ENCODE results near the gene DLG3.

Gene DLG3

GRCh38 chrX:70456256-70456655, 11.6 kb downstream of the DLG3 start:
- Histone ChIP-seq H3K4me3 (peak overlapping the region; percentile 83), H3K36me3 (ENCODE audit: insufficient read depth, low read length) (peaks cover 8% of the 10 kb centered on the region; the same call in 1 of the 2 replicates), H3K9ac (ENCODE audit: insufficient read length) (peak overlapping the region; percentile 83), H3K27ac (no peak overlapping the region), H3K9me3 (ENCODE audit: low read depth, low read length) (no peaks in the 10 kb centered on the region)
- no peak for DNase-seq (ENCODE audit: low read depth, low spot score)
- TF ChIP-seq FOXP2 (optimal IDR thresholded peaks at IDR 0.05; ENCODE audit: control extremely low read depth, extremely low read length, insufficient read depth) = no peak
- TF ChIP-seq EZH2 (IDR thresholded peaks at IDR 0.05) = no peak
- no peak for TF ChIP-seq POLR2AphosphoS5 (IDR thresholded peaks at IDR 0.05; ENCODE audit: borderline replicate concordance, low read depth, low read length)

- Histone ChIP-seq H3K9me3 (ENCODE audit: low read depth, low read length) (no peaks in the 10 kb centered on the region), H3K9ac (ENCODE audit: insufficient read length) (no peak overlapping the region), H3K36me3 (ENCODE audit: insufficient read depth, low read length) (peaks cover 8% of the 10 kb centered on the region; the same call in 1 of the 2 replicates), H3K27ac (no peak overlapping the region), H3K4me3 (no peak overlapping the region)
- DNase-seq (ENCODE audit: low read depth, low spot score) = no peak
- TF ChIP-seq POLR2AphosphoS5 (IDR thresholded peaks at IDR 0.05; ENCODE audit: borderline replicate concordance, low read depth, low read length) = no peak
- no peak for TF ChIP-seq FOXP2 (optimal IDR thresholded peaks at IDR 0.05; ENCODE audit: control extremely low read depth, extremely low read length, insufficient read depth)
- TF ChIP-seq EZH2 (IDR thresholded peaks at IDR 0.05) = no peak
Measured at GRCh38 chrX:70461026-70461425, 16.4 kb downstream of the DLG3 start.

- H3K4me3 ChIP-seq = no peak overlapping the region
- H3K9me3 ChIP-seq (ENCODE audit: low read depth, low read length) = no peaks in the 10 kb centered on the region
- DNase-seq (ENCODE audit: low read depth, low spot score) = no peak
- H3K27ac ChIP-seq = no peak overlapping the region
- H3K9ac ChIP-seq (ENCODE audit: insufficient read length) = no peak overlapping the region
- TF ChIP-seq POLR2AphosphoS5 (IDR thresholded peaks at IDR 0.05; ENCODE audit: borderline replicate concordance, low read depth, low read length) = no peak
- TF ChIP-seq EZH2 (IDR thresholded peaks at IDR 0.05) = no peak
- no peak for TF ChIP-seq FOXP2 (optimal IDR thresholded peaks at IDR 0.05; ENCODE audit: control extremely low read depth, extremely low read length, insufficient read depth)
- H3K36me3 ChIP-seq (ENCODE audit: insufficient read depth, low read length) = peaks cover 8% of the 10 kb centered on the region; the same call in 1 of the 2 replicates
Measured at GRCh38 chrX:70464051-70464450, 19.4 kb downstream of the DLG3 start.

- H3K9me3 ChIP-seq (ENCODE audit: low read depth, low read length) = no peaks in the 10 kb centered on the region
- no peak overlapping the region for H3K9ac ChIP-seq (ENCODE audit: insufficient read length)
- no peak overlapping the region for H3K4me3 ChIP-seq
- TF ChIP-seq EZH2 (IDR thresholded peaks at IDR 0.05) = no peak
- no peak for TF ChIP-seq POLR2AphosphoS5 (IDR thresholded peaks at IDR 0.05; ENCODE audit: borderline replicate concordance, low read depth, low read length)
- TF ChIP-seq FOXP2 (optimal IDR thresholded peaks at IDR 0.05; ENCODE audit: control extremely low read depth, extremely low read length, insufficient read depth) = no peak
- no peak overlapping the region for H3K27ac ChIP-seq
- DNase-seq (ENCODE audit: low read depth, low spot score) = no peak
- no peaks in the 10 kb centered on the region for H3K36me3 ChIP-seq (ENCODE audit: insufficient read depth, low read length)
Measured at GRCh38 chrX:70466968-70467367, 22.3 kb downstream of the DLG3 start.

- H3K27ac ChIP-seq = no peak overlapping the region
- TF ChIP-seq EZH2 (IDR thresholded peaks at IDR 0.05) = no peak
- TF ChIP-seq FOXP2 (optimal IDR thresholded peaks at IDR 0.05; ENCODE audit: control extremely low read depth, extremely low read length, insufficient read depth) = no peak
- TF ChIP-seq POLR2AphosphoS5 (IDR thresholded peaks at IDR 0.05; ENCODE audit: borderline replicate concordance, low read depth, low read length) = no peak
- no peak overlapping the region for H3K9ac ChIP-seq (ENCODE audit: insufficient read length)
- H3K4me3 ChIP-seq = no peak overlapping the region
- H3K9me3 ChIP-seq (ENCODE audit: low read depth, low read length) = no peaks in the 10 kb centered on the region
- H3K36me3 ChIP-seq (ENCODE audit: insufficient read depth, low read length) = no peaks in the 10 kb centered on the region
- no peak for DNase-seq (ENCODE audit: low read depth, low spot score)
Measured at GRCh38 chrX:70468709-70469108, 24.1 kb downstream of the DLG3 start.

- no peaks in the 10 kb centered on the region for H3K36me3 ChIP-seq (ENCODE audit: insufficient read depth, low read length)
- DNase-seq (ENCODE audit: low read depth, low spot score) = no peak
- no peak overlapping the region for H3K27ac ChIP-seq
- H3K4me3 ChIP-seq = no peak overlapping the region
- no peak overlapping the region for H3K9ac ChIP-seq (ENCODE audit: insufficient read length)
- H3K9me3 ChIP-seq (ENCODE audit: low read depth, low read length) = no peaks in the 10 kb centered on the region
- TF ChIP-seq FOXP2 (optimal IDR thresholded peaks at IDR 0.05; ENCODE audit: control extremely low read depth, extremely low read length, insufficient read depth) = no peak
- TF ChIP-seq EZH2 (IDR thresholded peaks at IDR 0.05) = no peak
- TF ChIP-seq POLR2AphosphoS5 (IDR thresholded peaks at IDR 0.05; ENCODE audit: borderline replicate concordance, low read depth, low read length) = no peak
Measured at GRCh38 chrX:70470850-70471289, 26.2 kb downstream of the DLG3 start.

GRCh38 chrX:70476166-70476933, 31.7 kb downstream of the DLG3 start:
- Histone ChIP-seq H3K36me3 (ENCODE audit: insufficient read depth, low read length) (no peaks in the 10 kb centered on the region), H3K9me3 (ENCODE audit: low read depth, low read length) (no peaks in the 10 kb centered on the region), H3K9ac (ENCODE audit: insufficient read length) (no peak overlapping the region), H3K27ac (no peak overlapping the region), H3K4me3 (no peak overlapping the region)
- TF ChIP-seq EZH2 (IDR thresholded peaks at IDR 0.05) = no peak
- no peak for TF ChIP-seq FOXP2 (optimal IDR thresholded peaks at IDR 0.05; ENCODE audit: control extremely low read depth, extremely low read length, insufficient read depth)
- TF ChIP-seq POLR2AphosphoS5 (IDR thresholded peaks at IDR 0.05; ENCODE audit: borderline replicate concordance, low read depth, low read length) = no peak
- no peak for DNase-seq (ENCODE audit: low read depth, low spot score)

GRCh38 chrX:70476934-70477733, 32.5 kb downstream of the DLG3 start:
- Histone ChIP-seq H3K27ac (no peak overlapping the region), H3K4me3 (0 out of 2 replicates have a peak overlapping the region, but pooled peaks have one; percentile 14), H3K36me3 (ENCODE audit: insufficient read depth, low read length) (peaks cover 3% of the 10 kb centered on the region; the same call in 1 of the 2 replicates), H3K9me3 (ENCODE audit: low read depth, low read length) (no peaks in the 10 kb centered on the region), H3K9ac (ENCODE audit: insufficient read length) (no peak overlapping the region)
- TF ChIP-seq EZH2 (IDR thresholded peaks at IDR 0.05) = no peak
- DNase-seq (ENCODE audit: low read depth, low spot score) = peak; percentile 34
